DOHH2 (cell line): ENCODE results near the gene CBLN3.

Experiments used
- H3F3A ChIP-seq: fragments of 200-600 bp; sonication (generic), shearing (Covaris generic); 2 replicates; pipeline ENCODE4 v1.6.0; 2016; ENCODE audit warnings: antibody characterized with exemption, mild to moderate bottlenecking; ENCODE audit not compliant: control insufficient read depth, insufficient read depth
- H3K27ac ChIP-seq: fragments of 200-600 bp; sonication (generic); 2 replicates; pipeline ENCODE4 v1.5.1; 2014; ENCODE audit warnings: low read depth, mild to moderate bottlenecking, low read length, moderate library complexity
- H3K27me3 ChIP-seq: fragments of 200-600 bp; sonication (generic); 2 replicates; pipeline ENCODE4 v1.6.1; 2014; ENCODE audit warnings: mild to moderate bottlenecking, low read length, mixed read lengths; ENCODE audit not compliant: control insufficient read depth
- H3K36me3 ChIP-seq: fragments of 200-600 bp; sonication (generic); 2 replicates; pipeline ENCODE4 v1.6.1; 2014; ENCODE audit warnings: mild to moderate bottlenecking, low read length, moderate library complexity, mixed read lengths; ENCODE audit not compliant: control insufficient read depth
- H3K4me1 ChIP-seq: fragments of 200-600 bp; sonication (generic); 2 replicates; pipeline ENCODE4 v1.6.1; 2014; ENCODE audit warnings: mild to moderate bottlenecking, low read length, mixed read lengths; ENCODE audit not compliant: control insufficient read depth
- H3K4me2 ChIP-seq: fragments of 200-600 bp; sonication (generic); 2 replicates; pipeline ENCODE4 v1.6.0; 2014; ENCODE audit warnings: mild to moderate bottlenecking, low read length, moderate library complexity
- H3K4me3 ChIP-seq: fragments of 200-600 bp; sonication (generic); 2 replicates; pipeline ENCODE4 v1.5.1; 2014; ENCODE audit warnings: mild to moderate bottlenecking, low read length, mixed read lengths
- H3K79me2 ChIP-seq: fragments of 200-600 bp; sonication (generic); 2 replicates; pipeline ENCODE4 v1.6.1; 2014; ENCODE audit warnings: mild to moderate bottlenecking, low read length, mixed read lengths; ENCODE audit not compliant: control insufficient read depth
- H3K9me2 ChIP-seq: fragments of 200-600 bp; sonication (generic); replicated peaks from 2 replicates; pipeline ENCODE4 v1.6.1; 2014; ENCODE audit warnings: mild to moderate bottlenecking, low read length, mixed read lengths; ENCODE audit not compliant: control insufficient read depth
- H3K9me3 ChIP-seq: fragments of 200-600 bp; sonication (generic); 2 replicates; pipeline ENCODE4 v1.6.1; 2014; ENCODE audit warnings: antibody characterized with exemption, low read length, mixed read lengths; ENCODE audit not compliant: control insufficient read depth, insufficient read depth
- H4K20me1 ChIP-seq: fragments of 200-600 bp; sonication (generic); 2 replicates; pipeline ENCODE4 v1.6.0; 2014; ENCODE audit warnings: low read depth, mild to moderate bottlenecking, antibody characterized with exemption, low read length, moderate library complexity; ENCODE audit not compliant: control insufficient read depth, insufficient read depth
- EZH2phosphoT487 ChIP-seq: fragments of 200-600 bp; sonication (generic); IDR thresholded peaks from 2 replicates; pipeline ENCODE4 v1.6.1; 2017; ENCODE audit warnings: borderline replicate concordance, mild to moderate bottlenecking, antibody characterized with exemption, low read length, moderate library complexity, mixed read lengths
- TF ChIP-seq, protein P1 (sequence below): fragments of 200-600 bp; sonication (generic); IDR thresholded peaks from one replicate; pipeline ENCODE4 v1.5.1; 2014; ENCODE audit warnings: antibody characterized with exemption, mild to moderate bottlenecking, low read depth, low read length; ENCODE audit not compliant: poor library complexity, severe bottlenecking

The CBLN3 gene

DNA sequence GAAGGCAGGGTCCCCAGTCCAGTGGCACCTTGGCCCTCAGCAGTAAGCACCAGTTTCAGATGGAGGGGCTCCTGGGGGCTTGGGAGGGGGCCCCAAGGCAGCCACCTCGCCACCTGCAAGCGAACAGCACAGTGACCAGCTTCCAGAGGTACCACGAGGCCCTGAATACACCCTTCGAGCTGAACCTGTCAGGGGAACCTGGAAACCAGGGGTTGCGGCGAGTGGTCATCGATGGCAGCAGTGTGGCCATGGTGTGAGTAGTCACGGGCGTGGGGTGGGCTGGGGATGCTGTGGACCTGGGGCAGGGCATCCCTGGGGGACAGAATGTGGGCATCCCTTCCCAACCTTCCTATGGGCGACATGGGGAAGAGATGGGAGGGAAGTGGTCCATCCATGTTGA lies 19.5 kb downstream of the CBLN3 start:
- Histone ChIP-seq H3K4me1 (no peaks in the 10 kb centered on the region), H3F3A (no peaks in the 10 kb centered on the region), H3K4me2 (no peak overlapping the region), H3K9me3 (no peaks in the 10 kb centered on the region), H4K20me1 (no peaks in the 10 kb centered on the region), H3K27ac (no peak overlapping the region), H3K9me2 (no peaks in the 10 kb centered on the region), H3K4me3 (no peak overlapping the region), H3K79me2 (no peaks in the 10 kb centered on the region), H3K36me3 (no peaks in the 10 kb centered on the region), H3K27me3 (peaks cover 9% of the 10 kb centered on the region)
- TF ChIP-seq, protein P1, sequence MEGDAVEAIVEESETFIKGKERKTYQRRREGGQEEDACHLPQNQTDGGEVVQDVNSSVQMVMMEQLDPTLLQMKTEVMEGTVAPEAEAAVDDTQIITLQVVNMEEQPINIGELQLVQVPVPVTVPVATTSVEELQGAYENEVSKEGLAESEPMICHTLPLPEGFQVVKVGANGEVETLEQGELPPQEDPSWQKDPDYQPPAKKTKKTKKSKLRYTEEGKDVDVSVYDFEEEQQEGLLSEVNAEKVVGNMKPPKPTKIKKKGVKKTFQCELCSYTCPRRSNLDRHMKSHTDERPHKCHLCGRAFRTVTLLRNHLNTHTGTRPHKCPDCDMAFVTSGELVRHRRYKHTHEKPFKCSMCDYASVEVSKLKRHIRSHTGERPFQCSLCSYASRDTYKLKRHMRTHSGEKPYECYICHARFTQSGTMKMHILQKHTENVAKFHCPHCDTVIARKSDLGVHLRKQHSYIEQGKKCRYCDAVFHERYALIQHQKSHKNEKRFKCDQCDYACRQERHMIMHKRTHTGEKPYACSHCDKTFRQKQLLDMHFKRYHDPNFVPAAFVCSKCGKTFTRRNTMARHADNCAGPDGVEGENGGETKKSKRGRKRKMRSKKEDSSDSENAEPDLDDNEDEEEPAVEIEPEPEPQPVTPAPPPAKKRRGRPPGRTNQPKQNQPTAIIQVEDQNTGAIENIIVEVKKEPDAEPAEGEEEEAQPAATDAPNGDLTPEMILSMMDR, result no peak
- no peak for TF ChIP-seq EZH2phosphoT487

DNA sequence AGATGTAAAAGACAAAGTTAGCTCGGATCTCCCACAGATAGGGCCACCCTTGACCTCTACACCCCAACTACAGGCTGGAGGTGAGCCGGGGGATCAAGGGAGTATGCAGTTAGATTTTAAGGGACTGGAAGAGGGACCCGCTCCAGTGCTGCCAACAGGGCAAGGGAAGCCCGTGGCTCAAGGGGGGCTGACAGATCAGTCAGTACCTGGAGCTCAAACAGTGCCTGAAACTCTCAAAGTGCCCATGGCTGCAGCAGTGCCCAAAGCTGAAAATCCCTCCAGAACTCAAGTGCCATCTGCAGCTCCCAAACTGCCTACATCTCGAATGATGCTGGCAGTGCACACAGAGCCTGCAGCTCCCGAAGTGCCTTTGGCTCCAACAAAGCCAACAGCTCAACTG lies 20.3 kb downstream of the CBLN3 start:
- no peaks in the 10 kb centered on the region for H3K9me2 ChIP-seq
- H3K4me3 ChIP-seq, result no peak overlapping the region
- no peak for TF ChIP-seq EZH2phosphoT487
- TF ChIP-seq, protein P1, result no peak
- H3K9me3 ChIP-seq, result no peaks in the 10 kb centered on the region
- no peak overlapping the region for H3K27ac ChIP-seq
- H3F3A ChIP-seq, result no peaks in the 10 kb centered on the region
- H3K79me2 ChIP-seq, result no peaks in the 10 kb centered on the region
- no peak overlapping the region for H3K4me2 ChIP-seq
- peaks cover 14% of the 10 kb centered on the region for H3K27me3 ChIP-seq
- no peaks in the 10 kb centered on the region for H3K4me1 ChIP-seq
- no peaks in the 10 kb centered on the region for H3K36me3 ChIP-seq
- no peaks in the 10 kb centered on the region for H4K20me1 ChIP-seq

DNA sequence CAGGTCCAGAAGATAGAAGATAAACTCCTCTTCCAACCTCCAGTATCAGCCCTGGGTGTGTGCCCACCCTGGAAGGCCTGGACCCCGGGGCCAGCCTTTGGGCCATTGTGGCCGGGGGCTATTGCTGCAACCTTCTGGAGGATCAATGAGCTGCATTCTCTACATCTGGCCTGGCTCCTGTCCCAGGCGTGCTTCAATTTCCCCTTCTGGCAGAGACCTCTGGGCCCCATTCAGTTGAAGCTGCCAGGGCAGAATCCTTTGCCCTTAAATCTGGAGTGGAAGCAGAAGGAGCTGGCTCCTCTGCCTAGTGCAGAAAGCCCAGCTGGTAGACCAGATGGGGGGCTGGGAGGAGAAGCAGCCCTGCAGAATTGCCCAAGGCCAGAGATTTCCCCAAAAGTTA lies 20.7 kb downstream of the CBLN3 start:
- Histone ChIP-seq H3F3A (no peaks in the 10 kb centered on the region), H3K4me1 (no peaks in the 10 kb centered on the region), H3K4me3 (no peak overlapping the region), H3K36me3 (no peaks in the 10 kb centered on the region), H3K9me3 (no peaks in the 10 kb centered on the region), H3K9me2 (no peaks in the 10 kb centered on the region), H3K27me3 (peaks cover 18% of the 10 kb centered on the region), H3K79me2 (no peaks in the 10 kb centered on the region), H3K27ac (no peak overlapping the region), H3K4me2 (no peak overlapping the region), H4K20me1 (no peaks in the 10 kb centered on the region)
- no peak for TF ChIP-seq EZH2phosphoT487
- TF ChIP-seq, protein P1, result no peak
